Adrenal gland (tissue), 12 donors: Measurements from ENCODE around the gene TMEM121. TPM values are rescaled to one million over a fixed set of nuclear protein-coding genes. Genes with fewer than 3 reads are reported as not detected.

Experiments
- DNase-seq, 7 donors: peaks; one replicate each; pipeline ENCODE4 v3.0.0-alpha.2; 2019 to 2020
- H3K27ac ChIP-seq, 5 donors: fragments of 200-600 bp; sonication (generic) in 4 of 5; 1 replicate in 3 of 5; 2 replicates in 2 of 5; pipeline versions ENCODE4 v1.5.1 to v1.8.0; 2016 to 2020; ENCODE audit warnings: mild to moderate bottlenecking in 1 of 5
- H3K27me3 ChIP-seq: fragments of 200-600 bp; 2 replicates; pipeline ENCODE4 v1.8.0; 2021
- H3K36me3 ChIP-seq, 2 donors: fragments of 200-600 bp; replicated peaks in 1 of 2; 1 replicate in 1 of 2; 2 replicates in 1 of 2; pipeline versions ENCODE4 v1.5.1 to v1.8.0; 2018 to 2022
- H3K4me1 ChIP-seq, 2 donors: fragments of 200-600 bp; replicated peaks in 1 of 2; 1 replicate in 1 of 2; 2 replicates in 1 of 2; pipeline versions ENCODE4 v1.5.1 to v1.8.0; 2018 to 2021
- H3K4me3 ChIP-seq, 4 donors: fragments of 200-600 bp; sonication (generic) in 3 of 4; one replicate each; pipeline ENCODE4 v1.5.1; 2016 to 2018
- H3K9me3 ChIP-seq, 3 donors: fragments of 200-600 bp; sonication (generic) in 1 of 3; replicated peaks in 1 of 3; 1 replicate in 2 of 3; 2 replicates in 1 of 3; pipeline versions ENCODE4 v1.5.1 to v1.8.0; 2016 to 2021
- POLR2A ChIP-seq, 2 donors: fragments of 450-650 bp; IDR thresholded peaks; one replicate each; pipeline ENCODE4 v1.6.1; 2017; ENCODE audit warnings: antibody characterized with exemption in 2 of 2, mild to moderate bottlenecking in 2 of 2, moderate library complexity in 1 of 2
- WGBS, 4 donors: extraction: QIAGEN DNeasy Blood & Tissue Kit in 2 of 4; methylation state at CpG; one replicate each; pipeline versions ENCODE4 v1.1.5 to v1.1.7; 2013 to 2017; 5-methylcytosine and 5-hydroxymethylcytosine counted together
- intact Hi-C, 2 donors: fragments of 100-400 bp; cut with DNase I; formaldehyde crosslinking; loops; one replicate each; pipeline versions ENCODE4 v1.14.1 to v1.15.0; 2022 to 2023
- polyA plus RNA-seq, 3 donors: library from polyadenylated mRNA; stranded (reverse); fragments of 200-250 nt in 2 of 3; fragments of 350-450 nt in 1 of 3; fragmentation: Illumina TruSeq in 1 of 3; extraction: RNeasy Lipid Tissue Mini Kit (QIAGEN cat#74804) in 1 of 3; gene quantifications; one replicate each; pipeline ENCODE4 v1.2.3, GENCODE V29; 2013 to 2014
- total RNA-seq, 9 donors: library from RNA; depleted of rRNA in 4 of 9; stranded (reverse); fragments of >200 nt in 4 of 9; fragments of 120-200 nt in 1 of 9; fragmentation: NEBNext Ultra II Directional in 1 of 9; extraction: Animal tissue kit (Norgen Biotek cat#: 25700) in 1 of 9; gene quantifications; one replicate each; pipeline versions ENCODE4 v1.1.0 to v1.2.4, GENCODE V29; 2013 to 2023
- TF ChIP-seq, protein P1 (sequence below), 6 experiments: fragments of 450-650 bp in 4 of 6; fragments of 200-600 bp in 2 of 6; sonication (generic) in 1 of 6; IDR thresholded peaks; 1 replicate in 5 of 6; 2 replicates in 1 of 6; pipeline versions ENCODE4 v1.5.1 to v1.8.0; 2016 to 2021; ENCODE audit warnings: antibody characterized with exemption in 6 of 6, mild to moderate bottlenecking in 2 of 6, moderate library complexity in 1 of 6
- donor health status: healthy with polysubstance abuse.
- donor health status: Bipolar disorder and iron deficiency.
- donor health status: DM: yes; HTN: yes; CAD: no.
- donor health status: DM: no; HTN: no; CAD: no.
- donor health status: DM: no; HTN: no; CAD: no.
- donor health status: DM: yes; HTN: yes; CAD: no.

Gene TMEM121
- total and polyA plus RNA-seq, 12 donors, result 0.78 to 12.1 (median 1.7) TPM; not detected in 1

DNA sequence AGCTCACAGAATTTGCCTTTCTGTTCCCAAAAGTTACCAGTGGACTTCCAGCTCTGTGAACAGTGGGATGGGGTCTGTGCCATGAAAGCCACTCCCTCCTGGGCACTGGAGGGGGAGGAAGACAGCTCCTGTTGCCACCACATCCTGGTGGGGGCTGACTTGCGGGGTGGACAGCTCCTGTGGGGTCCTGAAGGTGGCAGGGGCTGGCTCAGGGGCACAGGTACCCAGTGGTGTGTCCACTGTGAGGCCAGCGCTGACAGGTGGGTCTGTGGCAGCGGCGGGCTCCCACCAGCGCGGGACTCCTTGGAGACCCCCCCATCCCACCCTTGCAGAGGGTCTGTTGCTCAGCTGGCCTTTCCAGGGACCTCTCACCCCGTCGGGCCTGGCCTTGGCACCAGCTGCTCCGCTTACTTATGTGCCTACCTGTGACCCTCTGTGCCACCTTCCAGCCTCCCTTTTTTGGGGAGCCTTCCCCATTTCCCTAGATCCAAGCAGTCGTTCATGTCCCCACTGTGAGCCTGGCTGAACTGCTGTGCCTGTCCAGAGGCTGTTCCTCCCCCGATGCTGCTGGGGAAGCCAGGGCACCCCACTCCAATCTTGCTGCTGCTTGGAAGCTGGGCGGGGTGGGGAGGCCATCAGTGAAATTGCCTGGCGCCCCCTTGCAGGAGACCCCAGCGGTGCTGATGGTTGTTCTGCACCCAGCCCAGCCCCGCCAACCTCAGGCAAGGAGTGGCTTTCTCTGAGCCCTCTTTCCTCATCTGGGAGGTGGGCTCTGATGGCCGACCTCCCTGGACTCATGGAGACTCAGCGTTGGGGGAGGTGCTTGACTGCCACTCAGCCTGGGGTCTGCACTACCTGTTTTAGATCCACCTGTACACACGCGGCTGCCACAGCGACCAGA is 33.2 kb upstream of the TMEM121 start:
- no peaks in the 10 kb centered on the region for H3K36me3 ChIP-seq
- peak in 1 of 7 donors; percentile 23 for DNase-seq

DNA sequence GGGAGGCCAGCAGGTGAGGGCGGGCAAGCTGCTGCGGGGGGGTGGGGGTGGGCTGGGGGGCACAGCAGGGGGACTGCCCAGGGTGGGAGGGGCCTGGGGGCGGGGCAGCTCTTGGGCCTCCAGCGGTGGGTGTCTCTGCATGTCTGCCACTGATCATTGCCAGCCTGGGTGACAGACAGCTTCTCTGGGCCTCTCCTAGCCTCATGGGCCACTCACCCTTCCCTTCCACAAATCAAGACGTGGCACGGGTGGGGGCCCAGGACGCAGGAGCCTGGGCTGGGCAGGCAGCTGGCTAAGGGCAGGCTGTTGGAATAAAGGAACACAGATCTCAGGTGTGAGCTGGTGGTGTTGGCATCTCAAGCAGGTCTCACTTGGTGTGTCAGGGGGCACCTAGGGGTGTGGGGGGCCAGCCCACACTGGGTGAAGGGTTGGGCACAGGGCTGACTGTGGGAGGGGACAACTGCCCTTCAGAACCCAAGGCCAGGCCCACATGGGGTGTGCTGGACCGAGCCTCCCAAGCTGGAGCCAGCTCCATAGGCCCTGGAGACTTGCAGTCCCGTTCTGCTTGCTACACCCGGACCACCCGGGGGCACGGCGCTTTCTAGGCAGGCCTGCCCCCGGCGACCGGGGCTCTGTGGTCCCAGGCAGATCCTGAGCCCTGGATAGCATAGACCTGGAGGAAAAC is 32.3 kb upstream of the TMEM121 start:
- Histone ChIP-seq H3K4me1 (peaks cover 7 to 10% of the 10 kb centered on the region in 2 donors), H3K27me3 (no peaks in the 10 kb centered on the region), H3K36me3 (no peaks in the 10 kb centered on the region), H3K4me3 (no peak overlapping the region), H3K9me3 (no peaks in the 10 kb centered on the region), H3K27ac (no peak overlapping the region)
- WGBS, 4 donors, result 86 to 100% (median 90%) methylated on average over 2 to 16 of the region's 16 CpGs
- no peak for DNase-seq
- intact Hi-C loops, result no loop called here
- TF ChIP-seq, protein P1, sequence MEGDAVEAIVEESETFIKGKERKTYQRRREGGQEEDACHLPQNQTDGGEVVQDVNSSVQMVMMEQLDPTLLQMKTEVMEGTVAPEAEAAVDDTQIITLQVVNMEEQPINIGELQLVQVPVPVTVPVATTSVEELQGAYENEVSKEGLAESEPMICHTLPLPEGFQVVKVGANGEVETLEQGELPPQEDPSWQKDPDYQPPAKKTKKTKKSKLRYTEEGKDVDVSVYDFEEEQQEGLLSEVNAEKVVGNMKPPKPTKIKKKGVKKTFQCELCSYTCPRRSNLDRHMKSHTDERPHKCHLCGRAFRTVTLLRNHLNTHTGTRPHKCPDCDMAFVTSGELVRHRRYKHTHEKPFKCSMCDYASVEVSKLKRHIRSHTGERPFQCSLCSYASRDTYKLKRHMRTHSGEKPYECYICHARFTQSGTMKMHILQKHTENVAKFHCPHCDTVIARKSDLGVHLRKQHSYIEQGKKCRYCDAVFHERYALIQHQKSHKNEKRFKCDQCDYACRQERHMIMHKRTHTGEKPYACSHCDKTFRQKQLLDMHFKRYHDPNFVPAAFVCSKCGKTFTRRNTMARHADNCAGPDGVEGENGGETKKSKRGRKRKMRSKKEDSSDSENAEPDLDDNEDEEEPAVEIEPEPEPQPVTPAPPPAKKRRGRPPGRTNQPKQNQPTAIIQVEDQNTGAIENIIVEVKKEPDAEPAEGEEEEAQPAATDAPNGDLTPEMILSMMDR (IDR thresholded peaks at IDR 0.05), result no peak
- no peak for TF ChIP-seq POLR2A (IDR thresholded peaks at IDR 0.05)

More for the DNA sequence above, 33.2 kb upstream of the TMEM121 start:
- Histone ChIP-seq H3K9me3 (no peaks in the 10 kb centered on the region), H3K4me3 (no peak overlapping the region), H3K27ac (no peak overlapping the region), H3K4me1 (peaks cover 7 to 11% of the 10 kb centered on the region in 2 donors), H3K27me3 (no peaks in the 10 kb centered on the region)
- TF ChIP-seq, protein P1 (IDR thresholded peaks at IDR 0.05), result no peak
- no peak for TF ChIP-seq POLR2A (IDR thresholded peaks at IDR 0.05)
- WGBS, 4 donors, result 86 to 92% (median 88%) methylated on average over 14 to 20 of the region's 20 CpGs
- intact Hi-C loops, result no loop called here

DNA sequence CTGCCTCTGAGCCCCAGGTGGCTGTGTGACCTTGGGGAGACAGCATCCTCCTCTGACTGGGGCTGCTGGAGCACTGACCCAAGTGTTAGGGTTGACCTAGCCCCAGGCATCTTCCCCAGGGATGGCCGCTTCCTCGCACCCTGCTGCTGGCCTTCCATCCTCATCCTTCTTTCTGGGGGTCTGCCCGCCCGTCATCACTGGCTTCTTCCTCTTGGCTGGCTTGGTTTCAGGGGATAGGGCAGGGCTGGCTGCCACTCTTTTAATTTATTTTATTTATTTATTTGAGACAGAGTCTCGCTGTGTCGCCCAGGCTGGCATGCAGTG is 31.8 kb upstream of the TMEM121 start:
- Histone ChIP-seq H3K27ac (no peak overlapping the region), H3K36me3 (no peaks in the 10 kb centered on the region), H3K27me3 (no peaks in the 10 kb centered on the region), H3K9me3 (no peaks in the 10 kb centered on the region), H3K4me3 (no peak overlapping the region), H3K4me1 (peaks cover 7% of the 10 kb centered on the region in 2 donors)
- TF ChIP-seq, protein P1 (IDR thresholded peaks at IDR 0.05), result no peak
- TF ChIP-seq POLR2A (IDR thresholded peaks at IDR 0.05), result no peak
- WGBS, 4 donors, result 95 to 96% (median 95%) methylated on average over 6 of the region's 6 CpGs
- DNase-seq, result no peak
- intact Hi-C loops, result no loop called here
